Sigmoid colon (tissue), 7 donors: ENCODE data around the gene ENGASE. TPM values are rescaled to one million over a fixed set of nuclear protein-coding genes. Genes with fewer than 3 reads are reported as not detected.

Source experiments
- DNase-seq: peaks from one replicate; pipeline ENCODE4 v3.0.0-alpha.2; 2019
- H3K27ac ChIP-seq, 4 donors: fragments of 200-600 bp; sonication (generic); one replicate each; pipeline ENCODE4 v1.5.1; 2016 to 2019; ENCODE audit warnings: mild to moderate bottlenecking in 1 of 4
- H3K27me3 ChIP-seq, 3 donors: fragments of 200-600 bp; sonication (generic); one replicate each; pipeline ENCODE4 v1.5.1; 2019; ENCODE audit warnings: mild to moderate bottlenecking in 1 of 3
- H3K36me3 ChIP-seq, 4 donors: fragments of 200-600 bp; sonication (generic); one replicate each; pipeline ENCODE4 v1.5.1; 2016 to 2019
- H3K4me1 ChIP-seq, 4 donors: fragments of 200-600 bp; sonication (generic); one replicate each; pipeline ENCODE4 v1.5.1; 2017 to 2019
- H3K4me3 ChIP-seq, 4 donors: fragments of 200-600 bp; sonication (generic); one replicate each; pipeline ENCODE4 v1.5.1; 2017 to 2019; ENCODE audit warnings: mild to moderate bottlenecking in 2 of 4, moderate library complexity in 1 of 4
- H3K9me3 ChIP-seq, 4 donors: fragments of 200-600 bp in 3 of 4; sonication (generic) in 3 of 4; one replicate each; pipeline versions ENCODE4 v1.5.1 to v1.6.1; 2013 to 2019
- EP300 ChIP-seq, 4 donors: sonication (generic); formaldehyde crosslinking; IDR thresholded peaks; one replicate each; pipeline ENCODE4 v1.6.1; 2017; ENCODE audit warnings: antibody characterized with exemption in 4 of 4
- POLR2A ChIP-seq, 2 donors: fragments of 450-650 bp; IDR thresholded peaks; one replicate each; pipeline ENCODE4 v1.6.1; 2016; ENCODE audit warnings: antibody characterized with exemption in 2 of 2, mild to moderate bottlenecking in 2 of 2, moderate library complexity in 2 of 2
- POLR2AphosphoS5 ChIP-seq, 4 donors: sonication (generic); formaldehyde crosslinking; IDR thresholded peaks; one replicate each; pipeline ENCODE4 v1.6.1; 2017; ENCODE audit warnings: antibody characterized with exemption in 4 of 4
- WGBS, 2 donors: extraction: QIAGEN DNeasy Blood & Tissue Kit; methylation state at CpG; one replicate each; pipeline ENCODE4 v1.1.7; 2013; 5-methylcytosine and 5-hydroxymethylcytosine counted together
- intact Hi-C: fragments of 100-400 bp; cut with DNase I; formaldehyde crosslinking; loops from one replicate; pipeline ENCODE4 v1.15.1; 2023
- polyA plus RNA-seq, 3 donors: library from polyadenylated mRNA; stranded (reverse); fragments of 200-250 nt; gene quantifications; one replicate each; pipeline ENCODE4 v1.2.3, GENCODE V29; 2013
- total RNA-seq, 4 donors: library from RNA; depleted of rRNA; stranded (reverse); fragments of >200 nt; gene quantifications; one replicate each; pipeline ENCODE4 v1.1.0, GENCODE V29; 2016
- TF ChIP-seq, protein P1 (sequence below), 4 experiments: fragments of 450-650 bp in 3 of 4; fragments of 200-600 bp in 1 of 4; IDR thresholded peaks; one replicate each; pipeline ENCODE4 v1.5.1; 2016 to 2019; ENCODE audit warnings: antibody characterized with exemption in 4 of 4, mild to moderate bottlenecking in 3 of 4, moderate library complexity in 2 of 4
- donor health status: healthy with polysubstance abuse.
- donor health status: Bipolar disorder and iron deficiency.
- donor health status: healthy.

The ENGASE gene
- total and polyA plus RNA-seq, 7 donors: 7.2 to 55.9 (median 14.3) TPM

DNA sequence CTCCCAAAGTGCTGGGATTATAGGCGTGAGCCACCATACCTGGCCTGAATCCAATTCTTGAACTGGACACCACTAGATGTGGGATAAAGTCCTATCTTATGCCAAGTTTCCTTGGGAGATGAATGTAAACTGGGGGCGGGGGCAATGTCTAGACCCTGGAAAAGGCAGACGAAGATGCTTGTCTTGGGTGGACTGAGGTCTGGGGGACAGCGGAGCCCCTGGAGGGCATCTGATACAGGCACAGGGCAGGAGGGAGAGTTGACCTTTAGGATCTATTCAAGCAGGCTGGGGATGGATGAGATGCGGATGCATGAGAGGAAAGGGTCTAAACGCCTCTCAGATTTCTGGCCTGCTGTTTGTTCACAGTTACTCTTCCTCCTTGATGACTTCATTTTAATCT lies 38.9 kb upstream of the ENGASE start:
- DNase-seq: no peak
- WGBS, 2 donors: 93 to 98% methylated on average over 6 of the region's 6 CpGs
- intact Hi-C loops: no loop called here
- Histone ChIP-seq H3K27ac (peak overlapping the region in 2 of 4 donors; percentile 13 to 56), H3K27me3 (no peaks in the 10 kb centered on the region), H3K36me3 (no peaks in the 10 kb centered on the region), H3K4me1 (peaks cover 0 to 26% (median 7%) of the 10 kb centered on the region in 4 donors), H3K9me3 (no peaks in the 10 kb centered on the region), H3K4me3 (no peak overlapping the region)
- TF ChIP-seq EP300 (IDR thresholded peaks at IDR 0.05) (no peak), POLR2A (IDR thresholded peaks at IDR 0.05) (no peak), POLR2AphosphoS5 (IDR thresholded peaks at IDR 0.05) (no peak)
- TF ChIP-seq, protein P1, sequence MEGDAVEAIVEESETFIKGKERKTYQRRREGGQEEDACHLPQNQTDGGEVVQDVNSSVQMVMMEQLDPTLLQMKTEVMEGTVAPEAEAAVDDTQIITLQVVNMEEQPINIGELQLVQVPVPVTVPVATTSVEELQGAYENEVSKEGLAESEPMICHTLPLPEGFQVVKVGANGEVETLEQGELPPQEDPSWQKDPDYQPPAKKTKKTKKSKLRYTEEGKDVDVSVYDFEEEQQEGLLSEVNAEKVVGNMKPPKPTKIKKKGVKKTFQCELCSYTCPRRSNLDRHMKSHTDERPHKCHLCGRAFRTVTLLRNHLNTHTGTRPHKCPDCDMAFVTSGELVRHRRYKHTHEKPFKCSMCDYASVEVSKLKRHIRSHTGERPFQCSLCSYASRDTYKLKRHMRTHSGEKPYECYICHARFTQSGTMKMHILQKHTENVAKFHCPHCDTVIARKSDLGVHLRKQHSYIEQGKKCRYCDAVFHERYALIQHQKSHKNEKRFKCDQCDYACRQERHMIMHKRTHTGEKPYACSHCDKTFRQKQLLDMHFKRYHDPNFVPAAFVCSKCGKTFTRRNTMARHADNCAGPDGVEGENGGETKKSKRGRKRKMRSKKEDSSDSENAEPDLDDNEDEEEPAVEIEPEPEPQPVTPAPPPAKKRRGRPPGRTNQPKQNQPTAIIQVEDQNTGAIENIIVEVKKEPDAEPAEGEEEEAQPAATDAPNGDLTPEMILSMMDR (IDR thresholded peaks at IDR 0.05): no peak

DNA sequence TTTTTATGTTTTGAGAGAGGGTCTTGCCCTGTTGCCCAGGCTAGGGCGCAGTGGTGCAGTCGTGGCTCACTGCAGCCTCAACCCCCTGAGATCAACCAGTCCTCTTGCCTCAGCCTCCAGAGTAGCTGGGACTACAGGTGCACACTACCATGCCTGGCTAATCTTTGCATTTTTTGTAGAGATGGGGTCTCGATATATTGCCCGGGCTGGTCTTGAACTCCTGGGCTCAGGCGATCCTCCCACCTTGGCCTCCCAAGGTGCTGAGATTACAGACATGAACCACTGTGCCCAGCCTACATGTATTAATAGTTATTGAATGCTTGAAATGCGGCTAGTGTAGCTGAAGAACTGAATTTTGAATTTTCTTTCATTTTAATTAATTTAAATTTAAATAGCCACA lies 38.4 kb upstream of the ENGASE start:
- Histone ChIP-seq H3K4me1 (peaks cover 0 to 26% (median 7%) of the 10 kb centered on the region in 4 donors), H3K27ac (peak overlapping the region; percentile 13 to 56 (median 36)), H3K36me3 (no peaks in the 10 kb centered on the region), H3K27me3 (no peaks in the 10 kb centered on the region), H3K4me3 (no peak overlapping the region), H3K9me3 (no peaks in the 10 kb centered on the region)
- DNase-seq: peak; percentile 19
- TF ChIP-seq, protein P1 (IDR thresholded peaks at IDR 0.05): no peak
- no peak for TF ChIP-seq POLR2A (IDR thresholded peaks at IDR 0.05)
- TF ChIP-seq POLR2AphosphoS5 (IDR thresholded peaks at IDR 0.05): no peak
- TF ChIP-seq EP300 (IDR thresholded peaks at IDR 0.05): no peak
- 96% methylated on average over 6 of the region's 6 CpGs for WGBS, 2 donors
- intact Hi-C loops: no loop called here

DNA sequence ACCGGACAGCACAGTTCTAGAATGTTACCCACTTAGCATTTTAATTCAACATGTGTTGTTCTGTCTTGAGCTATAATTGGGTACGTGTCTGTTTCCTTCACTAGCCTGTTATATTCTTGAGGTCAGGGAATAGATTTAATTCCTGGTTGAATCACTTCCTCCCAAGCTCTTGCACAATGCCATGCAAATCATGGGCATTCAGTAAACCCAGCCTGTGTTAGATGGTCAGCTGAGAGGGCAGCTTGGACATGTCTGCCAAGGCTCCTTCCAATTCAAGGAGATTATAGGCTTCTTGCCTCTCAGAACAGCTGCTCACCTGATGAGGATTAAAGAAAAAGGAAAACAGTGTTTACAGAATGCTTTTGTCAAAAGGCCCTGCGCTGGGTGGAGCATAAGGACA lies 38.0 kb upstream of the ENGASE start:
- intact Hi-C loops: no loop called here
- peak overlapping the region; percentile 28 to 56 (median 42) for H3K27ac ChIP-seq
- H3K4me3 ChIP-seq: no peak overlapping the region
- H3K4me1 ChIP-seq: peaks cover 0 to 26% (median 7%) of the 10 kb centered on the region in 4 donors
- H3K9me3 ChIP-seq: no peaks in the 10 kb centered on the region
- TF ChIP-seq EP300 (IDR thresholded peaks at IDR 0.05): no peak
- TF ChIP-seq, protein P1 (IDR thresholded peaks at IDR 0.05): no peak
- TF ChIP-seq POLR2AphosphoS5 (IDR thresholded peaks at IDR 0.05): peak in 3 of 4 donors; percentile 8 to 68 (median 34)
- no peak for TF ChIP-seq POLR2A (IDR thresholded peaks at IDR 0.05)
- H3K36me3 ChIP-seq: no peaks in the 10 kb centered on the region
- DNase-seq: peak; percentile 65
- 66 to 75% methylated on average over 3 of the region's 3 CpGs for WGBS, 2 donors
- no peaks in the 10 kb centered on the region for H3K27me3 ChIP-seq

DNA sequence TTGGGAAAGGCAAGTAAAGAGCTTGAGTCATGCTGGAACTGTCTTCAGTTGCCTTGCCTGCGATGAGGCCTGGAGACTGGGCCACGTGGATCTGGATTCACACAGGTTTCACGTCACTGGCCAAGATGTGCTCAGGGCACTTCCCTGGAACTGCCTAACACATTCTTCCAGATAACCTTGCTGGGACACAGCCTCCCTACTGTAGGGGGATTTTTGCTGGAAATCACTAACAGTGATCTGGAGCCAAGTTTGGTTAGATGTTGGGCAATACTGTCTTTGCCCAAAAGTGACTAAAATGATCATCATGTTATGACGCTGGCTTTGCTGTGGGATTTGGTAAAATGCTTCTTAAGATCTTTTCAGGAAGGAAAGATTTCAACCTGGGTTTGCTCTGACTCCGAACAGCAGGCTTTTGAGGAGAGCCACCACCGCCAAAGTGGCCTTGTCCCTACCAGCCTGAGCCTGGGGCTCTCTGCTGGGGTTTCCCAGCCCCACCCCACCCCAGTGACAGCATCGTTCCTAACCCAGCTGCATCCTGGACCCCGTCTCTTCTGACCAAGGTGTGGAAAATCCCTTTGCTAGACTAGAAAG lies 36.0 kb upstream of the ENGASE start:
- Histone ChIP-seq H3K4me3 (no peak overlapping the region), H3K27ac (peak overlapping the region in 3 of 4 donors; percentile 31 to 69 (median 53)), H3K36me3 (no peaks in the 10 kb centered on the region), H3K27me3 (no peaks in the 10 kb centered on the region), H3K9me3 (no peaks in the 10 kb centered on the region), H3K4me1 (peaks cover 0 to 23% (median 4%) of the 10 kb centered on the region in 4 donors)
- no peak for TF ChIP-seq POLR2A (IDR thresholded peaks at IDR 0.05)
- peak in 3 of 4 donors; percentile 30 to 57 (median 34) for TF ChIP-seq POLR2AphosphoS5 (IDR thresholded peaks at IDR 0.05)
- TF ChIP-seq, protein P1 (IDR thresholded peaks at IDR 0.05): no peak
- no peak for TF ChIP-seq EP300 (IDR thresholded peaks at IDR 0.05)
- intact Hi-C loops: no loop called here
- WGBS, 2 donors: 77 to 85% methylated on average over 8 of the region's 8 CpGs
- peak; percentile 87 for DNase-seq
